SK-N-SH (cell line): ENCODE data around the gene HIGD2B.

Source experiments
- EP300 ChIP-seq, 2 experiments: IDR thresholded peaks; 2 replicates each; pipeline versions ENCODE4 v1.4.0 to v1.6.1; 2012; ENCODE audit warnings: borderline replicate concordance in 1 of 2, low read depth in 1 of 2, low read length in 1 of 2
- EZH2phosphoT487 ChIP-seq: fragments of 200-600 bp; sonication (generic); IDR thresholded peaks from 2 replicates; pipeline ENCODE4 v1.6.1; 2017; ENCODE audit warnings: low read depth, mixed run types, mild to moderate bottlenecking, antibody characterized with exemption, moderate library complexity, borderline replicate concordance
- FOXM1 ChIP-seq: IDR thresholded peaks from 2 replicates; pipeline ENCODE4 v1.4.0; 2012; ENCODE audit warnings: low read depth, mild to moderate bottlenecking
- GATA2 ChIP-seq: sonication (generic); formaldehyde crosslinking; IDR thresholded peaks from 2 replicates; pipeline ENCODE4 v1.5.0; 2020; ENCODE audit warnings: mild to moderate bottlenecking, missing genetic modification reagents
- NFIC ChIP-seq: IDR thresholded peaks from 2 replicates; pipeline ENCODE4 v1.4.0; 2012; ENCODE audit warnings: borderline replicate concordance
- NRF1 ChIP-seq: IDR thresholded peaks from 2 replicates; pipeline ENCODE4 v1.6.1; 2012; ENCODE audit warnings: low read depth, mild to moderate bottlenecking, low read length
- RCOR1 ChIP-seq: fragments of 150-350 bp; IDR thresholded peaks from 2 replicates; pipeline ENCODE4 v1.6.1; 2017; ENCODE audit warnings: antibody characterized with exemption, low read length
- SIN3A ChIP-seq: IDR thresholded peaks from 2 replicates; pipeline ENCODE4 v1.6.1; 2012; ENCODE audit warnings: low read depth, mild to moderate bottlenecking, low read length, moderate library complexity, borderline replicate concordance
- SMC3 ChIP-seq: IDR thresholded peaks from 2 replicates; pipeline ENCODE4 v1.6.1; 2012; ENCODE audit warnings: low read depth, low read length, improper control_type of control experiment
- TAF1 ChIP-seq: IDR thresholded peaks from 2 replicates; pipeline ENCODE4 v1.6.1; 2012; ENCODE audit warnings: low read depth, mild to moderate bottlenecking, low read length, moderate library complexity, borderline replicate concordance
- TCF12 ChIP-seq: IDR thresholded peaks from 2 replicates; pipeline ENCODE4 v1.4.0; 2012
- TF ChIP-seq, protein P1 (sequence below): IDR thresholded peaks from 2 replicates; pipeline ENCODE4 v1.6.1; 2012; ENCODE audit warnings: mild to moderate bottlenecking, low read depth, low read length, moderate library complexity
- TF ChIP-seq, protein P2 (sequence below): fragments of 200-600 bp; sonication (generic); IDR thresholded peaks from 2 replicates; pipeline ENCODE4 v1.6.1; 2017; ENCODE audit warnings: antibody characterized with exemption, mild to moderate bottlenecking, moderate library complexity
- TF ChIP-seq, protein P3 (sequence below): IDR thresholded peaks from 2 replicates; pipeline ENCODE4 v1.4.0; 2012; ENCODE audit warnings: low read depth

- TF ChIP-seq NFIC (no peak), TAF1 (no peak), EZH2phosphoT487 (no peak), GATA2 (CRISPR knock-in tag) (no peak), SIN3A (no peak), TCF12 (no peak), NRF1 (no peak), FOXM1 (no peak), SMC3 (no peak), EP300 (IDR thresholded peaks at IDR 0.05; ENCODE audit: borderline replicate concordance in 1 of 2, low read depth in 1 of 2, low read length in 1 of 2) (no peak), RCOR1 (no peak)
- TF ChIP-seq, protein P1, sequence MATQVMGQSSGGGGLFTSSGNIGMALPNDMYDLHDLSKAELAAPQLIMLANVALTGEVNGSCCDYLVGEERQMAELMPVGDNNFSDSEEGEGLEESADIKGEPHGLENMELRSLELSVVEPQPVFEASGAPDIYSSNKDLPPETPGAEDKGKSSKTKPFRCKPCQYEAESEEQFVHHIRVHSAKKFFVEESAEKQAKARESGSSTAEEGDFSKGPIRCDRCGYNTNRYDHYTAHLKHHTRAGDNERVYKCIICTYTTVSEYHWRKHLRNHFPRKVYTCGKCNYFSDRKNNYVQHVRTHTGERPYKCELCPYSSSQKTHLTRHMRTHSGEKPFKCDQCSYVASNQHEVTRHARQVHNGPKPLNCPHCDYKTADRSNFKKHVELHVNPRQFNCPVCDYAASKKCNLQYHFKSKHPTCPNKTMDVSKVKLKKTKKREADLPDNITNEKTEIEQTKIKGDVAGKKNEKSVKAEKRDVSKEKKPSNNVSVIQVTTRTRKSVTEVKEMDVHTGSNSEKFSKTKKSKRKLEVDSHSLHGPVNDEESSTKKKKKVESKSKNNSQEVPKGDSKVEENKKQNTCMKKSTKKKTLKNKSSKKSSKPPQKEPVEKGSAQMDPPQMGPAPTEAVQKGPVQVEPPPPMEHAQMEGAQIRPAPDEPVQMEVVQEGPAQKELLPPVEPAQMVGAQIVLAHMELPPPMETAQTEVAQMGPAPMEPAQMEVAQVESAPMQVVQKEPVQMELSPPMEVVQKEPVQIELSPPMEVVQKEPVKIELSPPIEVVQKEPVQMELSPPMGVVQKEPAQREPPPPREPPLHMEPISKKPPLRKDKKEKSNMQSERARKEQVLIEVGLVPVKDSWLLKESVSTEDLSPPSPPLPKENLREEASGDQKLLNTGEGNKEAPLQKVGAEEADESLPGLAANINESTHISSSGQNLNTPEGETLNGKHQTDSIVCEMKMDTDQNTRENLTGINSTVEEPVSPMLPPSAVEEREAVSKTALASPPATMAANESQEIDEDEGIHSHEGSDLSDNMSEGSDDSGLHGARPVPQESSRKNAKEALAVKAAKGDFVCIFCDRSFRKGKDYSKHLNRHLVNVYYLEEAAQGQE: no peak
- TF ChIP-seq, protein P2, sequence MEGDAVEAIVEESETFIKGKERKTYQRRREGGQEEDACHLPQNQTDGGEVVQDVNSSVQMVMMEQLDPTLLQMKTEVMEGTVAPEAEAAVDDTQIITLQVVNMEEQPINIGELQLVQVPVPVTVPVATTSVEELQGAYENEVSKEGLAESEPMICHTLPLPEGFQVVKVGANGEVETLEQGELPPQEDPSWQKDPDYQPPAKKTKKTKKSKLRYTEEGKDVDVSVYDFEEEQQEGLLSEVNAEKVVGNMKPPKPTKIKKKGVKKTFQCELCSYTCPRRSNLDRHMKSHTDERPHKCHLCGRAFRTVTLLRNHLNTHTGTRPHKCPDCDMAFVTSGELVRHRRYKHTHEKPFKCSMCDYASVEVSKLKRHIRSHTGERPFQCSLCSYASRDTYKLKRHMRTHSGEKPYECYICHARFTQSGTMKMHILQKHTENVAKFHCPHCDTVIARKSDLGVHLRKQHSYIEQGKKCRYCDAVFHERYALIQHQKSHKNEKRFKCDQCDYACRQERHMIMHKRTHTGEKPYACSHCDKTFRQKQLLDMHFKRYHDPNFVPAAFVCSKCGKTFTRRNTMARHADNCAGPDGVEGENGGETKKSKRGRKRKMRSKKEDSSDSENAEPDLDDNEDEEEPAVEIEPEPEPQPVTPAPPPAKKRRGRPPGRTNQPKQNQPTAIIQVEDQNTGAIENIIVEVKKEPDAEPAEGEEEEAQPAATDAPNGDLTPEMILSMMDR: no peak
- TF ChIP-seq, protein P3, sequence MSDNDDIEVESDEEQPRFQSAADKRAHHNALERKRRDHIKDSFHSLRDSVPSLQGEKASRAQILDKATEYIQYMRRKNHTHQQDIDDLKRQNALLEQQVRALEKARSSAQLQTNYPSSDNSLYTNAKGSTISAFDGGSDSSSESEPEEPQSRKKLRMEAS: no peak
These were observed 48.2 kb upstream of the HIGD2B start for GRCh38 chr15:72733941-72734738.
